DND-41 (cell line): ENCODE data around the gene ACLY.

Experiments
- CTCF ChIP-seq: IDR thresholded peaks from 2 replicates; pipeline ENCODE4 v1.5.1; 2012; ENCODE audit warnings: borderline replicate concordance, low read length, moderate library complexity, mild to moderate bottlenecking; ENCODE audit not compliant: poor library complexity, severe bottlenecking; ENCODE audit errors: extremely low read depth
- EZH2 ChIP-seq: IDR thresholded peaks from 3 replicates; pipeline ENCODE4 v1.6.1; 2012; ENCODE audit warnings: borderline replicate concordance, low read depth, mild to moderate bottlenecking, moderate library complexity, low read length, inconsistent platforms; ENCODE audit not compliant: severe bottlenecking

- no peak for TF ChIP-seq EZH2
- no peak for TF ChIP-seq CTCF
Measured at GRCh38 chr17:41871789-41872188, 47.0 kb downstream of the ACLY start.
